Skin of body (tissue), 2 donors: ENCODE measurements around the gene PCDH15. TPM values are rescaled to one million over a fixed set of nuclear protein-coding genes. Genes with fewer than 3 reads are reported as not detected.
"Not testable (repeated sequence)": the region's sequence is repeated elsewhere in the genome, so short reads cannot be mapped to it uniquely, and the experiment has no call there.

ENCODE experiments used
- DNase-seq: peaks from one replicate; lab custom pipeline; 2025; lab: John Stamatoyannopoulos, UW
- total RNA-seq: library from RNA; depleted of rRNA; stranded (reverse); fragments of >200 nt; gene quantifications from one replicate; pipeline ENCODE4 v1.2.3, GENCODE V29; 2014

PCDH15 gene
- total RNA-seq, 1 donor from 2014 or later = 0.89 TPM

- no peak for DNase-seq
Observed at GRCh38 chr10:54002077-54002476, 799.0 kb downstream of the PCDH15 start.

DNA sequence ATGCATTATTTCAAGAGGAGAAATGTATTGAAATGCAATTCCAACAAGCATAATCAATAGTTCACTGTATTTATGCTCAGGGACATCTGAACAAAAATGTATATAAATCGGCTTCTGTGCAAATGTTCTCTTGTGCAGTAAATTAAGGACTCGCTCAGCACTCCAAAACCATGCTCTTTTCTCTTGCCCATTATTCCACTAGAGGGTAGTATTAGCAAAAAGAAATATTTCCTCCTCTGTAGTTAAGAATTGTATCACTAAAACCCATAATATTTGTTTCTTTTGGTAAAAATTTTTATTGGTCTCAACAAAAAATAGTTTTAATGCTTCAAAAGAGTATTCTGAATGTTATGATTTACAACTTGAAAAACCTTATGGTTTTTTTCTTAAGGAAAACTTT is 803.1 kb downstream of the PCDH15 start:
- no peak for DNase-seq

- no peak for DNase-seq
Observed at GRCh38 chr10:53990799-53991238, 810.2 kb downstream of the PCDH15 start.

DNA sequence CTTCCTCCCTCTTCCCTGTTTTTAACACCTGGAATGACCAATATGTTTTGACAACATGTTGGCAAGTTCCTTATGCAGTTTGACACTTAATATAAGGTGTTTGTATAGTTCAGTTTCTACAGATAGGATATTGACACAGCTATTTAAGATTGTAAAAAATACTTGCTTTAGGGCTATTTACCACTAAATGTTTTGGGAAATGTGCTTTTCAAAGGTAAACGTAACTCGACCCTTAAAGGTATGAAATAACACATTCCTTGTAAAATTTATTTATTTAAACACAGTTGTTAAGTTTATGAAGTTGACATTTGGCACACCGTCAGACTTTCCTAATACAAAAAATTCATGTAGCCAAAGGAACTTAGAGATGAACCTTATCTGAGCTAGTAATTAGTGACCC is 817.6 kb downstream of the PCDH15 start:
- no peak for DNase-seq

GRCh38 chr10:53980210-53980609 is 820.8 kb downstream of the PCDH15 start:
- no peak for DNase-seq

DNA sequence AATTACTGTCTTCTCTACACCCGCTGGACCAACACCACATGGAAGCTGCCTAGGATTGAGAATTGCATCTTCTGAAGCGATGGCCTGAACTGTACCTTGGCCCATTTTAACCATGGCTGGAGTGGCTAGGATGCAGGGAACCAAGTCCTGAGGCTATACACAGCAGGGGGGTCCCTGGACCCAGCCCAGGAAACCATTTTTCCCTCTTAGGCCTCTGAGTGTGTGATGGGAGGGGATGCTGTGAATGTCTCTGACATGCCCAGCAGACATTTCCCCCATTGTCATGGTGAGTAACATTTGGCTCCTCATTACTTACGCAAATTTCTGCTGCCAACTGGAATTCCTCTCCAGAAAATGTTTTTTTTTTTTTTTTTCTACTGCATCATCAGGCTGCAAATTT is 822.7 kb downstream of the PCDH15 start:
- no peak for DNase-seq

- peak; percentile 6 for DNase-seq
Observed at GRCh38 chr10:53977267-53977666, 823.8 kb downstream of the PCDH15 start.

GRCh38 chr10:53957401-53957800 is 843.6 kb downstream of the PCDH15 start:
- DNase-seq = no peak

DNA sequence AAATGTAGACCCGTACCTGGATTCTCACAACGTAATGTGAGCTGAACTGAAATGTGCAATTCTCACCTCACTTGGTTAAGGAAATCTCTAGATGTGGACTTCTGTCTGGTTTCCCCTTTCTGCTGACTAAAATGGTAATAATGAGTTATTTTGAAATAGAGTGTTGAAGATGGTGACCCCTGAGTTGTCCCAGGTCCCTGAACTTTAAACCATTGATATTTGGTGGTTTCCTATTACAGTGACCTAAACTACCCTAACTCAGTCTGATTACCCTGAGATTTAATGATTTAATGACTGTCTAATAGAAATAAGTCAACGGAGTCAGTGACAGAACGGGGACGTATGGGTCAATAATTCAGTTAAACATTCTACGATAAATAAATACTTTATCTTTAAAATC is 845.9 kb downstream of the PCDH15 start:
- no peak for DNase-seq

DNA sequence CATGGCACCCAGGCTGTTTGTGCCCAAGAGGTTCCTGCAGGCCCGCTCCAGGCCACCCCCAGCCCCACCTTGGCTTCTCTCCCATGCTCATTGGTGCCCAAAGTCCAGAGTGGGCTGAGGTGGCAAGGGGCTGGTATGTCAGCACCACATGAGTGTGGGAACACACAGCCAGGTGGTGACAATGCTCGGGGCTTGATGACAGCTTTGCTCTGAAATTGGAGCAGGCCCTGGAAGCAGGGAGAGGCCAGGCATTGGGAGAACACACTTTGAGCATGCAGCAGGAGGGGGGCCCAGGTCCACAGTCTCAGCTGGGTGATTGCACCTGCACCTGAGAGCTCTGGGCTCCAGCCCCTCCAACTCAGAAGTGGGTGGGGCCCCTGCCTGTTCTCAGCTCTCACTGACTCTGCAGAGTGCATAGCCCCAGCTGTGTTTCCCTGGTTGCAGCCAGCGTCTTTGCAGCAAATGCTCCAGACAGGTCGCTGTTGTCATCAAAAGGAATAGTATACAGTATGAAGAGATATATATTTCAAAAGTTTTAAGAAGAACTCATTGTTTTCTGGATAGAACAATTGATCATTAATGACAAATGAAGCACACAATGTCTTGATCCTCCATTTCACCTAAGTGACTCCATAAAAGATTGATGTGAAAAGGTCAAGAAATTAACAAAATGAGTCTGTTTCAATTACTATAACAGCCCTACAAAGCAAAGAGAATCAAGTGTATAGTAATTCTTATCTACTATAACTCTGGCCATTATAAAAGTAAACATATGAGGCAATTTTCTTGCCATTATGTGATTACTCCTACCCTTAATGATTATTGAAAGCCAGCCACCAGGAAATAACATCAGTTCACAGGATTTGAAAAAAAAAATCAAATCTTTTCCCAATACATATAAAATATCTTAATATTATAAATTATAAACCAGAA is 848.1 kb downstream of the PCDH15 start:
- DNase-seq = no peak

DNA sequence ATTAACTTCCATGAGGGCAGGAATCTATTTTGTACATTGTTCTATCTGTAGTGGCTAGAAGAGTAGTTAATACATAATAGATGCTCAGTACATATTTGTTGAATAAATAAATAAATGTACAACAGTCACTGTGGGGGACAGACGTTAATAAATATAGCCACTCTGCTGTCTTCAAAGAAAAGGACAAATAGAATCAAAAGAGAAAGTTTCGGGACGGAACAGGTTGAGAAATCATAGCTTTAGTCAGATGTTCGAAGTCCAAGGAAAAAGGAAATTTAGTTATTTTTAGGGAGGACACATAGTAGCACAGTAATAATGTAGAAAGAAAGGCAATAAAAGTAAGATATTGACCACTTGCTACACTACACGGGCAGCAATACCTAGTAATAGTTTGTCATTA is 861.4 kb downstream of the PCDH15 start:
- no peak for DNase-seq

- DNase-seq = no peak
Observed at GRCh38 chr10:53930648-53931047, 870.4 kb downstream of the PCDH15 start.

- DNase-seq = not testable (repeated sequence)
Observed at GRCh38 chr10:53924051-53924700, 876.9 kb downstream of the PCDH15 start.

GRCh38 chr10:53918755-53919154 is 882.3 kb downstream of the PCDH15 start:
- no peak for DNase-seq

- DNase-seq = no peak
Observed at GRCh38 chr10:53909791-53910190, 891.2 kb downstream of the PCDH15 start.

DNA sequence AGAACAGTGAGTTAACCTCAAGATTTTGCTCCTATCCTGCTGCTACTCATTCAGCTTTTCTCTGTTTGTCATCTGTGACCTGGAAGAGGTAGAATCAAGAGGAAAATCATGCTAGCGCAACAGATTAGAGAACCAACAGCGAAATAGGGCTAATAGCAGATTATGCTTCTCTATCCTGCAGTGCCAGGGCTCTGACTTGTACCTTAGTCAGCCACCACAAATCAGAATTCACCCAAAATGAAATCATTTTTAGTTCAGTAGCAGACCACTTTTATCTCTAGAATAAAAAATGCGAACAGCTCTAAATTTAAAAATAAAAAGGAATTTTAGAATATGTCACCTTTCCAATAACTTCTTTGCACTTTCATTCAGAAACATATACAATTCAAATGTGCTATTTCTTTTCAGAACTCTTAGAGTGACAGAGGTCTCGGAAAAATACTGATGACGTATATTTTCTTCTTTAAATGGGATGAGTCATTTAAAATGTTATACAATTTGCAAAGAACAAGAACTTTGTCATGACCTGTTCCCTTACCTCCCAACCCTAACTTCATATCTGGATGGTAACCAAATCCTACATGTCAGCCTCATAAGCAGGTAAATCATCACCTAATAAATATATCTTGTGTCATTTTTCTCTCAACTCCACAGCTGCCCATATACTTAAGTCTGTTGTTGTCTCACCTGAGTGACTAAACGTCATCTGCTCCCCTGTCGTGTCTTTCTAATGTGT is 896.4 kb downstream of the PCDH15 start:
- DNase-seq = no peak

- DNase-seq = no peak
Observed at GRCh38 chr10:53903756-53904155, 897.3 kb downstream of the PCDH15 start.

- DNase-seq = no peak
Observed at GRCh38 chr10:53899463-53900160, 901.4 kb downstream of the PCDH15 start.

- no peak for DNase-seq
Observed at GRCh38 chr10:53898532-53898931, 902.5 kb downstream of the PCDH15 start.

DNA sequence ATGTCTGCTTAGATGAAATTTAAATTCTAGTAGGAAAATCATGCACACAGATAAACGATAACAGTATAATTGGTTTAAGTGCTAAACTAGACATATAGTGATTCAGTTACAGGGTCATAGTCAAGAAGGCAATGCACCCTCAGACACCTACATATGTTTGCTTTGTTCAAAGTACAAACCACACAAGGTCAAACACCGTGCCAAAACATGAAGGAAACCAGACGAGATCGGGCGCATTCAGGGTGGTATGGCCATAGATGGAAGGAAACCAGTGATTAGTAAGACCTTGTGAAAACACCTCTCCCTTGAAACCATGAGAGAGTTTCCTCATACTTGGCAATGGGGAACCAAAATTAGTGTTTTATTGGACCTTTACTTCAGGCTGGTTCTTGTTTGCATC is 906.9 kb downstream of the PCDH15 start:
- no peak for DNase-seq

DNA sequence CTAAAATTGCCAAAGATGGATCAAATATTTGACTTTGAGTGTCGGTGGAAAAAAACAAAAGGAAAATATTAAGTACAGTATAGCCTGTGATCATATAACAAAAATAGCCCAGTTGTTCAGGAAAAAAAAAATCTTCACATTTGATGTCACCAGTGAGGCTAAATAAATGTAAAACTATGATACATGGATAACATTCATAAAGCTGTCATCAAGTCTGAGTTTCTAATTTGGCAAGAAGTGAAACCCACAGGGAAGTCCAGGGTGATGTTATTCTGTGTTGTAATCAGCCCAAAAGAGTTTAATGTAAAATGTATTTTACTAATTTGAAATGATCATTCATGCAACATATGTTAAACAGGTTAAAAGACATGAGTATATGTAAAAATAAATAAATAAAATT is 908.0 kb downstream of the PCDH15 start:
- no peak for DNase-seq
